GM12872 (cell line): ENCODE measurements around the gene ZNF684.

Experiments
- CTCF ChIP-seq: IDR thresholded peaks from 3 replicates; pipeline ENCODE4 v1.5.1; 2011; ENCODE audit warnings: low read depth, mild to moderate bottlenecking, low read length, moderate library complexity; ENCODE audit not compliant: insufficient read depth

ZNF684 gene

GRCh38 chr1:40531381-40532061 is at the start of gene ZNF684:
TSS of gene ZNF684 (plus strand) at chr1:40531637. CDS start at chr1:40533167, 1,530 bp downstream.
- no peak for TF ChIP-seq CTCF

- no peak for TF ChIP-seq CTCF
Observed at GRCh38 chr1:40495315-40495903, 36.0 kb upstream of the ZNF684 start.

GRCh38 chr1:40507973-40508372 is 23.5 kb upstream of the ZNF684 start:
- TF ChIP-seq CTCF, result no peak

GRCh38 chr1:40508375-40509341 is 22.8 kb upstream of the ZNF684 start, which contains the start of gene EXO5:
TSS of gene EXO5 (plus strand) at chr1:40508767. CDS start at chr1:40514545, 5,778 bp downstream.
- TF ChIP-seq CTCF, result no peak

- TF ChIP-seq CTCF, result no peak
Observed at GRCh38 chr1:40519517-40519916, 11.9 kb upstream of the ZNF684 start.

- TF ChIP-seq CTCF, result no peak
Observed at GRCh38 chr1:40530735-40531380, 579 bp upstream of the ZNF684 start.

GRCh38 chr1:40532062-40532389 is 589 bp downstream of the ZNF684 start:
- TF ChIP-seq CTCF, result no peak
